HL-60 (cell line): Measurements from ENCODE around the gene POMT1.

Experiments
- DNase-seq, 2 experiments: peaks; one replicate each; pipeline ENCODE4 v3.0.0-alpha.2; 2010 to 2020; ENCODE audit warnings: low read depth in 1 of 2, low spot score in 1 of 2
- H3K27ac ChIP-seq: fragments of 250-450 bp; sonication (Bioruptor Pico); replicated peaks from 2 replicates; pipeline ENCODE4 v1.5.1; 2020; ENCODE audit warnings: mild to moderate bottlenecking, moderate library complexity
- H3K27me3 ChIP-seq: fragments of 250-450 bp; sonication (Bioruptor Pico); 2 replicates; pipeline ENCODE4 v1.5.1; 2021; ENCODE audit warnings: mild to moderate bottlenecking, moderate library complexity; ENCODE audit not compliant: insufficient read depth, poor library complexity, severe bottlenecking
- H3K4me3 ChIP-seq: replicated peaks from 2 replicates; pipeline ENCODE4 v1.5.1; 2011; ENCODE audit warnings: mild to moderate bottlenecking, control low read depth, low read length; ENCODE audit not compliant: insufficient read depth
- CTCF ChIP-seq: IDR thresholded peaks from one replicate; pipeline ENCODE4 v1.5.1; 2011; ENCODE audit warnings: low read length, control low read depth, inconsistent platforms; ENCODE audit not compliant: insufficient read depth
- GABPA ChIP-seq: IDR thresholded peaks from 2 replicates; pipeline ENCODE4 v1.6.1; 2012; ENCODE audit warnings: low read depth
- POLR2AphosphoS5 ChIP-seq: IDR thresholded peaks from 2 replicates; pipeline ENCODE4 v1.6.1; 2012; ENCODE audit warnings: low read depth
- SPI1 ChIP-seq: IDR thresholded peaks from 2 replicates; pipeline ENCODE4 v1.6.1; 2012; ENCODE audit warnings: low read depth, mild to moderate bottlenecking, borderline replicate concordance
- TF ChIP-seq, protein P1 (sequence below): IDR thresholded peaks from 2 replicates; pipeline ENCODE4 v1.6.1; 2012; ENCODE audit warnings: low read depth; ENCODE audit not compliant: insufficient replicate concordance

POMT1 gene

DNA sequence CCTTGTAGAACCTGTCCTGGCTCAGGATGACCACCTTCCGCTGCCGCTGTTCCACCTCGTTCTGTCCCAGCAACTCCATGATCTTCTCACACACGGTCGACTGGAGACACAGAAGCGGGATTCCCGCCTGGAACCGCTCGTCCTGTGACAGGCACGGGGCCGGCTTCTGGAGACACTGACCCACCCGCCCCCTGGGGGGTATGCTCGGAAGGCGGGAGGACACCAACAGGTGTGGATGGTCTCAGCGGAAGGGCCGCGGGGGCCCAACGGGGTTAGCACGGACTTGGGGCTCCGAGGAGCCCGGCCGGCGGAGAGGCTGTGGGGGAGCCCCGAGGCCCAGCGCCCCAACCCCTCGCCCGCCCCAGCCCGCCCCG lies 27.8 kb downstream of the POMT1 start:
- H3K4me3 ChIP-seq = peak overlapping the region; percentile 92
- DNase-seq = no peak
- no peaks in the 10 kb centered on the region for H3K27me3 ChIP-seq
- TF ChIP-seq SPI1 (no peak), POLR2AphosphoS5 (no peak), CTCF (no peak)
- TF ChIP-seq, protein P1, sequence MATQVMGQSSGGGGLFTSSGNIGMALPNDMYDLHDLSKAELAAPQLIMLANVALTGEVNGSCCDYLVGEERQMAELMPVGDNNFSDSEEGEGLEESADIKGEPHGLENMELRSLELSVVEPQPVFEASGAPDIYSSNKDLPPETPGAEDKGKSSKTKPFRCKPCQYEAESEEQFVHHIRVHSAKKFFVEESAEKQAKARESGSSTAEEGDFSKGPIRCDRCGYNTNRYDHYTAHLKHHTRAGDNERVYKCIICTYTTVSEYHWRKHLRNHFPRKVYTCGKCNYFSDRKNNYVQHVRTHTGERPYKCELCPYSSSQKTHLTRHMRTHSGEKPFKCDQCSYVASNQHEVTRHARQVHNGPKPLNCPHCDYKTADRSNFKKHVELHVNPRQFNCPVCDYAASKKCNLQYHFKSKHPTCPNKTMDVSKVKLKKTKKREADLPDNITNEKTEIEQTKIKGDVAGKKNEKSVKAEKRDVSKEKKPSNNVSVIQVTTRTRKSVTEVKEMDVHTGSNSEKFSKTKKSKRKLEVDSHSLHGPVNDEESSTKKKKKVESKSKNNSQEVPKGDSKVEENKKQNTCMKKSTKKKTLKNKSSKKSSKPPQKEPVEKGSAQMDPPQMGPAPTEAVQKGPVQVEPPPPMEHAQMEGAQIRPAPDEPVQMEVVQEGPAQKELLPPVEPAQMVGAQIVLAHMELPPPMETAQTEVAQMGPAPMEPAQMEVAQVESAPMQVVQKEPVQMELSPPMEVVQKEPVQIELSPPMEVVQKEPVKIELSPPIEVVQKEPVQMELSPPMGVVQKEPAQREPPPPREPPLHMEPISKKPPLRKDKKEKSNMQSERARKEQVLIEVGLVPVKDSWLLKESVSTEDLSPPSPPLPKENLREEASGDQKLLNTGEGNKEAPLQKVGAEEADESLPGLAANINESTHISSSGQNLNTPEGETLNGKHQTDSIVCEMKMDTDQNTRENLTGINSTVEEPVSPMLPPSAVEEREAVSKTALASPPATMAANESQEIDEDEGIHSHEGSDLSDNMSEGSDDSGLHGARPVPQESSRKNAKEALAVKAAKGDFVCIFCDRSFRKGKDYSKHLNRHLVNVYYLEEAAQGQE = no peak
- H3K27ac ChIP-seq = peak overlapping the region; percentile 53

- Histone ChIP-seq H3K27ac (peak within 1 kb of the TSS; percentile 53), H3K27me3 (no peaks in the 10 kb centered on the region), H3K4me3 (peak within 1 kb of the TSS; percentile 92)
- no peak for TF ChIP-seq CTCF
- TF ChIP-seq POLR2AphosphoS5 = no peak
- peak; percentile 81 for TF ChIP-seq GABPA
- TF ChIP-seq, protein P1 = peak; percentile 21
- TF ChIP-seq SPI1 = no peak
- DNase-seq = peak; percentile 62 to 75
These were observed 28.5 kb downstream of the POMT1 start, which contains the start of gene UCK1 for GRCh38 chr9:131530920-131531832. Gene UCK1 (minus strand): TSS chr9:131531263. CDS start chr9:131531174, 89 bp downstream.

GRCh38 chr9:131534721-131535237 lies 32.1 kb downstream of the POMT1 start:
- DNase-seq = no peak
- TF ChIP-seq CTCF (no peak), SPI1 (no peak), GABPA (no peak), POLR2AphosphoS5 (no peak)
- TF ChIP-seq, protein P1 = no peak
- Histone ChIP-seq H3K27ac (no peak overlapping the region), H3K27me3 (no peaks in the 10 kb centered on the region), H3K4me3 (no peak overlapping the region)
